GM18907 (cell line): ENCODE measurements around the gene ARHGAP4.
A peak's percentile ranks its signal among the peaks of the same experiment; 100 is the strongest.

Source experiments
- ATAC-seq: cut with Tn5 transposase; IDR thresholded peaks from one replicate; pipeline ENCODE4 v1.9.1; 2021; ENCODE audit warnings: mild to moderate bottlenecking, moderate library complexity; ENCODE audit not compliant: unreplicated experiment

Gene ARHGAP4

GRCh38 chrX:153964105-153964504 lies 38.0 kb upstream of the ARHGAP4 start:
- no peak for ATAC-seq

GRCh38 chrX:153963546-153963945 lies 37.5 kb upstream of the ARHGAP4 start:
- ATAC-seq: no peak

GRCh38 chrX:153961292-153961691 lies 35.2 kb upstream of the ARHGAP4 start:
- ATAC-seq: no peak

GRCh38 chrX:153960786-153961185 lies 34.7 kb upstream of the ARHGAP4 start:
- ATAC-seq: no peak

- ATAC-seq: no peak
Observed at GRCh38 chrX:153960077-153960476, 34.0 kb upstream of the ARHGAP4 start.

- no peak for ATAC-seq
Observed at GRCh38 chrX:153959649-153960048, 33.6 kb upstream of the ARHGAP4 start.

- no peak for ATAC-seq
Observed at GRCh38 chrX:153958605-153959004, 32.5 kb upstream of the ARHGAP4 start.

GRCh38 chrX:153957224-153957623 lies 31.2 kb upstream of the ARHGAP4 start:
- no peak for ATAC-seq

GRCh38 chrX:153956044-153956907 lies 30.2 kb upstream of the ARHGAP4 start:
- ATAC-seq: no peak

- no peak for ATAC-seq
Observed at GRCh38 chrX:153955228-153955732, 29.2 kb upstream of the ARHGAP4 start.

GRCh38 chrX:153954558-153955227 lies 28.6 kb upstream of the ARHGAP4 start:
- ATAC-seq: no peak

- no peak for ATAC-seq
Observed at GRCh38 chrX:153953892-153954557, 28.0 kb upstream of the ARHGAP4 start.

- peak; percentile 48 for ATAC-seq
Observed at GRCh38 chrX:153953342-153953830, 27.3 kb upstream of the ARHGAP4 start.

- no peak for ATAC-seq
Observed at GRCh38 chrX:153952373-153953026, 26.4 kb upstream of the ARHGAP4 start.

- no peak for ATAC-seq
Observed at GRCh38 chrX:153951683-153952372, 25.8 kb upstream of the ARHGAP4 start.

- ATAC-seq: no peak
Observed at GRCh38 chrX:153950127-153950526, 24.1 kb upstream of the ARHGAP4 start.

GRCh38 chrX:153948847-153949805 lies 23.1 kb upstream of the ARHGAP4 start:
- ATAC-seq: no peak

GRCh38 chrX:153948002-153948466 lies 22.0 kb upstream of the ARHGAP4 start:
- no peak for ATAC-seq
